Measurements from ENCODE around the gene KMT5B.

KMT5B gene

GRCh38 chr11:68167474-68167873 is 45.6 kb downstream of the KMT5B start:
- Histone ChIP-seq H4K20me1 (ENCODE audit: insufficient read depth, low read length, poor library complexity, severe bottlenecking) (no peaks in the 10 kb centered on the region), H3K27me3 (ENCODE audit: insufficient read depth, low read length, poor library complexity, severe bottlenecking) (no peaks in the 10 kb centered on the region), H3K4me1 (ENCODE audit: insufficient read depth, low read length, poor library complexity, severe bottlenecking) (no peaks in the 10 kb centered on the region), H3K79me2 (ENCODE audit: insufficient read depth, low read length) (no peaks in the 10 kb centered on the region), H3K9me2 (replicated peaks; ENCODE audit: low read depth, low read length) (no peaks in the 10 kb centered on the region), H3F3A (ENCODE audit: low read depth) (no peaks in the 10 kb centered on the region), H2AFZ (ENCODE audit: low read length) (no peak overlapping the region), H3K4me3 (ENCODE audit: low read length, poor library complexity, severe bottlenecking) (no peak overlapping the region), H3K9me3 (ENCODE audit: insufficient read depth, low read depth, low read length) (no peaks in the 10 kb centered on the region), H3K9ac (ENCODE audit: low read depth, low read length, poor library complexity, severe bottlenecking) (no peak overlapping the region), H3K4me2 (ENCODE audit: low read depth, low read length, poor library complexity, severe bottlenecking) (no peak overlapping the region), H3K36me3 (ENCODE audit: insufficient read depth, low read length) (peaks cover 70% of the 10 kb centered on the region)
- TF ChIP-seq CTCF (conservative IDR thresholded peaks at IDR 0.05; ENCODE audit: low read length) (no peak), EZH2phosphoT487 (IDR thresholded peaks at IDR 0.05; ENCODE audit: borderline replicate concordance) (no peak)

GRCh38 chr11:68166969-68167368 is 46.1 kb downstream of the KMT5B start:
- H3K79me2 ChIP-seq (ENCODE audit: insufficient read depth, low read length) = no peaks in the 10 kb centered on the region
- no peaks in the 10 kb centered on the region for H3K4me1 ChIP-seq (ENCODE audit: insufficient read depth, low read length, poor library complexity, severe bottlenecking)
- TF ChIP-seq EZH2phosphoT487 (IDR thresholded peaks at IDR 0.05; ENCODE audit: borderline replicate concordance) = no peak
- no peak for TF ChIP-seq CTCF (conservative IDR thresholded peaks at IDR 0.05; ENCODE audit: low read length)
- no peak overlapping the region for H3K4me3 ChIP-seq (ENCODE audit: low read length, poor library complexity, severe bottlenecking)
- no peak overlapping the region for H2AFZ ChIP-seq (ENCODE audit: low read length)
- peaks cover 69% of the 10 kb centered on the region for H3K36me3 ChIP-seq (ENCODE audit: insufficient read depth, low read length)
- H3F3A ChIP-seq (ENCODE audit: low read depth) = no peaks in the 10 kb centered on the region
- H3K27me3 ChIP-seq (ENCODE audit: insufficient read depth, low read length, poor library complexity, severe bottlenecking) = no peaks in the 10 kb centered on the region
- no peaks in the 10 kb centered on the region for H3K9me2 ChIP-seq (replicated peaks; ENCODE audit: low read depth, low read length)
- no peaks in the 10 kb centered on the region for H3K9me3 ChIP-seq (ENCODE audit: insufficient read depth, low read depth, low read length)
- no peak overlapping the region for H3K4me2 ChIP-seq (ENCODE audit: low read depth, low read length, poor library complexity, severe bottlenecking)
- H4K20me1 ChIP-seq (ENCODE audit: insufficient read depth, low read length, poor library complexity, severe bottlenecking) = no peaks in the 10 kb centered on the region
- no peak overlapping the region for H3K9ac ChIP-seq (ENCODE audit: low read depth, low read length, poor library complexity, severe bottlenecking)

- H3K4me1 ChIP-seq (ENCODE audit: insufficient read depth, low read length, poor library complexity, severe bottlenecking) = no peaks in the 10 kb centered on the region
- H3K9me3 ChIP-seq (ENCODE audit: insufficient read depth, low read depth, low read length) = no peaks in the 10 kb centered on the region
- peaks cover 55% of the 10 kb centered on the region for H3K36me3 ChIP-seq (ENCODE audit: insufficient read depth, low read length)
- H3K4me3 ChIP-seq (ENCODE audit: low read length, poor library complexity, severe bottlenecking) = no peak overlapping the region
- no peaks in the 10 kb centered on the region for H3K9me2 ChIP-seq (replicated peaks; ENCODE audit: low read depth, low read length)
- H3K9ac ChIP-seq (ENCODE audit: low read depth, low read length, poor library complexity, severe bottlenecking) = no peak overlapping the region
- no peaks in the 10 kb centered on the region for H3K27me3 ChIP-seq (ENCODE audit: insufficient read depth, low read length, poor library complexity, severe bottlenecking)
- no peaks in the 10 kb centered on the region for H3K79me2 ChIP-seq (ENCODE audit: insufficient read depth, low read length)
- H4K20me1 ChIP-seq (ENCODE audit: insufficient read depth, low read length, poor library complexity, severe bottlenecking) = no peaks in the 10 kb centered on the region
- no peak overlapping the region for H3K4me2 ChIP-seq (ENCODE audit: low read depth, low read length, poor library complexity, severe bottlenecking)
- TF ChIP-seq EZH2phosphoT487 (IDR thresholded peaks at IDR 0.05; ENCODE audit: borderline replicate concordance) = no peak
- no peak for TF ChIP-seq CTCF (conservative IDR thresholded peaks at IDR 0.05; ENCODE audit: low read length)
- H3F3A ChIP-seq (ENCODE audit: low read depth) = no peaks in the 10 kb centered on the region
- no peak overlapping the region for H2AFZ ChIP-seq (ENCODE audit: low read length)
Measured at GRCh38 chr11:68165601-68166000, 47.5 kb downstream of the KMT5B start.
